AG04450 (cell line): ENCODE data around the gene KIAA0825. TPM values are rescaled to one million over a fixed set of nuclear protein-coding genes. Genes with fewer than 3 reads are reported as not detected.
"Not testable (repeated sequence)": the region's sequence is repeated elsewhere in the genome, so short reads cannot be mapped to it uniquely, and the experiment has no call there.

Experiments
- CTCF ChIA-PET: fragments of 300-600, 350-600 bp; formaldehyde crosslinking; extraction: SDS; loops from one replicate; lab custom pipeline; 2022; ENCODE audit warnings: antibody characterized with exemption, inconsistent platforms; lab: Charles Lee
- POLR2A ChIA-PET: fragments of 350-600 bp; formaldehyde crosslinking; extraction: SDS; loops from one replicate; lab custom pipeline; 2021; ENCODE audit warnings: antibody characterized with exemption, inconsistent platforms; lab: Yijun Ruan, JAX
- DNase-seq: peaks from one replicate; pipeline ENCODE4 v3.0.0-alpha.2; 2011; ENCODE audit warnings: low read depth, low spot score
- H3K27ac ChIP-seq: one replicate; pipeline ENCODE4 v1.5.1; 2012; ENCODE audit warnings: low read depth, low read length, control low read depth
- H3K27me3 ChIP-seq: one replicate; pipeline ENCODE4 v1.6.0; 2012; ENCODE audit warnings: low read length; ENCODE audit not compliant: control insufficient read depth, insufficient read depth
- H3K4me3 ChIP-seq: 2 replicates; pipeline ENCODE4 v1.5.1; 2011; ENCODE audit warnings: mild to moderate bottlenecking, low read depth, low read length, control low read depth
- H3K9me3 ChIP-seq: 2 replicates; pipeline ENCODE4 v1.5.1; 2012; ENCODE audit warnings: low read length; ENCODE audit not compliant: control insufficient read depth, insufficient read depth
- CTCF ChIP-seq: IDR thresholded peaks from 2 replicates; pipeline ENCODE4 v1.5.1; 2011; ENCODE audit warnings: low read depth, low read length, control low read depth, inconsistent platforms
- polyA plus RNA-seq: library from polyadenylated mRNA; depleted of rRNA; stranded (reverse); fragments of >200 nt; gene quantifications from 2 replicates; pipeline ENCODE4 v1.2.3, GENCODE V29; 2011

Gene KIAA0825
- polyA plus RNA-seq, 1 experiment, result 2.1 TPM

- H3K4me3 ChIP-seq, result no peak overlapping the region
- POLR2A ChIA-PET, result no interaction called here
- no peak for DNase-seq
- no peak overlapping the region for H3K27ac ChIP-seq
- no peaks in the 10 kb centered on the region for H3K27me3 ChIP-seq
- TF ChIP-seq CTCF, result no peak
- H3K9me3 ChIP-seq, result no peaks in the 10 kb centered on the region
- CTCF ChIA-PET, result interaction anchor here (0.5 to 1.3 kb wide), 2 partner anchors 365 to 534 kb away, joined by 4 to 5 read pairs; no protein-coding TSS in a partner anchor
These were observed 459.3 kb downstream of the KIAA0825 start for GRCh38 chr5:94159144-94159543.

- H3K27ac ChIP-seq, result peak overlapping the region; percentile 25
- POLR2A ChIA-PET, result no interaction called here
These were observed 460.5 kb downstream of the KIAA0825 start for GRCh38 chr5:94157704-94158539.

GRCh38 chr5:94154672-94155071 is 463.7 kb downstream of the KIAA0825 start:
- no peak for TF ChIP-seq CTCF
- no peaks in the 10 kb centered on the region for H3K9me3 ChIP-seq
- ChIA-PET CTCF (no interaction called here), POLR2A (no interaction called here)
- DNase-seq, result no peak
- no peak overlapping the region for H3K27ac ChIP-seq
- no peaks in the 10 kb centered on the region for H3K27me3 ChIP-seq
- H3K4me3 ChIP-seq, result no peak overlapping the region

More at GRCh38 chr5:94157704-94158539, 460.5 kb downstream of the KIAA0825 start:
- TF ChIP-seq CTCF, result peak; percentile 27
- Histone ChIP-seq H3K9me3 (no peaks in the 10 kb centered on the region), H3K27me3 (no peaks in the 10 kb centered on the region), H3K4me3 (no peak overlapping the region)
- CTCF ChIA-PET, result interaction anchor here (1.0 kb wide), 1 partner anchor 242 kb away, joined by 3 read pairs; no protein-coding TSS in a partner anchor
- no peak for DNase-seq

- no peak for DNase-seq
These were observed 464.5 kb downstream of the KIAA0825 start for GRCh38 chr5:94153736-94154450.

GRCh38 chr5:94143621-94144020 is 474.8 kb downstream of the KIAA0825 start:
- H3K27me3 ChIP-seq, H3K4me3 ChIP-seq, H3K27ac ChIP-seq, DNase-seq, H3K9me3 ChIP-seq, POLR2A ChIA-PET, CTCF ChIA-PET: not testable (repeated sequence)

More at GRCh38 chr5:94153736-94154450, 464.5 kb downstream of the KIAA0825 start:
- no peaks in the 10 kb centered on the region for H3K27me3 ChIP-seq
- no peaks in the 10 kb centered on the region for H3K9me3 ChIP-seq
- H3K27ac ChIP-seq, result no peak overlapping the region
- no peak for TF ChIP-seq CTCF
- CTCF ChIA-PET, result no interaction called here
- no peak overlapping the region for H3K4me3 ChIP-seq
- POLR2A ChIA-PET, result no interaction called here
